ENCODE measurements around the gene HTT-AS.

The HTT-AS gene

GRCh38 chr4:3029464-3029863 lies 44.9 kb downstream of the HTT-AS start:
- no peak overlapping the region for H3K9ac ChIP-seq
- H3K4me3 ChIP-seq (IDR thresholded peaks at IDR 0.05; ENCODE audit: insufficient read depth, low read depth, low read length), result no peak overlapping the region
- H3K79me2 ChIP-seq (ENCODE audit: insufficient read depth, low read depth), result no peaks in the 10 kb centered on the region
- H3K4me2 ChIP-seq, result no peak overlapping the region
- H3K36me3 ChIP-seq (ENCODE audit: insufficient read depth), result no peaks in the 10 kb centered on the region
- H3K27me3 ChIP-seq (ENCODE audit: insufficient read depth, low read depth), result no peaks in the 10 kb centered on the region
- H3K27ac ChIP-seq, result no peak overlapping the region
- H3K4me1 ChIP-seq (ENCODE audit: low read depth, poor library complexity, severe bottlenecking), result no peaks in the 10 kb centered on the region
- TF ChIP-seq, protein P1, sequence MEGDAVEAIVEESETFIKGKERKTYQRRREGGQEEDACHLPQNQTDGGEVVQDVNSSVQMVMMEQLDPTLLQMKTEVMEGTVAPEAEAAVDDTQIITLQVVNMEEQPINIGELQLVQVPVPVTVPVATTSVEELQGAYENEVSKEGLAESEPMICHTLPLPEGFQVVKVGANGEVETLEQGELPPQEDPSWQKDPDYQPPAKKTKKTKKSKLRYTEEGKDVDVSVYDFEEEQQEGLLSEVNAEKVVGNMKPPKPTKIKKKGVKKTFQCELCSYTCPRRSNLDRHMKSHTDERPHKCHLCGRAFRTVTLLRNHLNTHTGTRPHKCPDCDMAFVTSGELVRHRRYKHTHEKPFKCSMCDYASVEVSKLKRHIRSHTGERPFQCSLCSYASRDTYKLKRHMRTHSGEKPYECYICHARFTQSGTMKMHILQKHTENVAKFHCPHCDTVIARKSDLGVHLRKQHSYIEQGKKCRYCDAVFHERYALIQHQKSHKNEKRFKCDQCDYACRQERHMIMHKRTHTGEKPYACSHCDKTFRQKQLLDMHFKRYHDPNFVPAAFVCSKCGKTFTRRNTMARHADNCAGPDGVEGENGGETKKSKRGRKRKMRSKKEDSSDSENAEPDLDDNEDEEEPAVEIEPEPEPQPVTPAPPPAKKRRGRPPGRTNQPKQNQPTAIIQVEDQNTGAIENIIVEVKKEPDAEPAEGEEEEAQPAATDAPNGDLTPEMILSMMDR (conservative IDR thresholded peaks at IDR 0.05; ENCODE audit: low read depth, low read length), result no peak
- H2AFZ ChIP-seq (ENCODE audit: low read depth), result no peak overlapping the region
- H4K20me1 ChIP-seq (ENCODE audit: insufficient read depth), result no peaks in the 10 kb centered on the region

DNA sequence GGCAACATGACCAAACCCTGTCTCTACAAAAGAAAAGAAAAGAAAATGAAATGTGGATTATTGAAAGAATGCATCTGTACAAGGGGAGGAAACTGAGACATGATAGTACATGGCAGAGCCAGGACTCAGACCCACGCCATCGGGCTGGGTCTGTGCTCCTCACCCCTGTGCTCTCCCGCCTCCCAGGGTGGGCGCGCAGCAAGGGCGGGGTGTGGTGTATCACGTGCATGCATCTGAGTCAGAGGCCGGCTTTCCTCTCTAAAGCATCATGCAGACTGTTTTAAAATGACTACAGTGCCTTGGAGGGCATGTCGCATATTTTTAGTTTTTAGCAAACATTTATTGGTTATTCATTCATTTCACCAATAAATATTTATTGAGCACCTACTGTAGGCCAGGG lies 47.8 kb downstream of the HTT-AS start:
- Histone ChIP-seq H3K27me3 (ENCODE audit: insufficient read depth, low read depth) (no peaks in the 10 kb centered on the region), H3K4me3 (IDR thresholded peaks at IDR 0.05; ENCODE audit: insufficient read depth, low read depth, low read length) (no peak overlapping the region), H2AFZ (ENCODE audit: low read depth) (no peak overlapping the region), H3K79me2 (ENCODE audit: insufficient read depth, low read depth) (no peaks in the 10 kb centered on the region), H3K4me1 (ENCODE audit: low read depth, poor library complexity, severe bottlenecking) (no peaks in the 10 kb centered on the region), H3K9ac (no peak overlapping the region), H4K20me1 (ENCODE audit: insufficient read depth) (no peaks in the 10 kb centered on the region), H3K36me3 (ENCODE audit: insufficient read depth) (no peaks in the 10 kb centered on the region), H3K4me2 (no peak overlapping the region), H3K27ac (no peak overlapping the region)
- TF ChIP-seq, protein P1 (conservative IDR thresholded peaks at IDR 0.05; ENCODE audit: low read depth, low read length), result no peak

DNA sequence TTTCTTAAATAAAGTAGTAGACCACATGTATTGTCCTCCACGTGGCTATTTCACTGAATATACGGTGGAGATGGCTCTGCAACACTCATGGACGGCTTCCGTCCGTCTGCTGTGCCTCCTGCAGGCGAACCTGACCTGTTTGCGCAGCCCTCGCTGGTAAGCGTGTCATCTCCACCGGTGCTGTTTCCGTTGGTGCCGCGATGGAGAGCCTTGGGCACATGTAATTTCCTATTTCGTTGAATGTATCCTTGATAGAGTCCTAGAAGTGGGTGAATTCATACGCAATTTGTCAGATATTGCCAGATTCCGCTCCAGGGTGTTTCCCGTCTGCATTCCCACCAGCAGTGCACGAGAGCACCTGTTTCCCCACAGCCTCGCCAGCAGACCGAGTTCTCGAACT lies 48.5 kb downstream of the HTT-AS start:
- no peak overlapping the region for H3K9ac ChIP-seq
- H3K36me3 ChIP-seq (ENCODE audit: insufficient read depth), result no peaks in the 10 kb centered on the region
- no peaks in the 10 kb centered on the region for H4K20me1 ChIP-seq (ENCODE audit: insufficient read depth)
- no peak overlapping the region for H2AFZ ChIP-seq (ENCODE audit: low read depth)
- H3K27ac ChIP-seq, result no peak overlapping the region
- no peaks in the 10 kb centered on the region for H3K27me3 ChIP-seq (ENCODE audit: insufficient read depth, low read depth)
- H3K4me3 ChIP-seq (IDR thresholded peaks at IDR 0.05; ENCODE audit: insufficient read depth, low read depth, low read length), result no peak overlapping the region
- H3K4me1 ChIP-seq (ENCODE audit: low read depth, poor library complexity, severe bottlenecking), result no peaks in the 10 kb centered on the region
- no peak overlapping the region for H3K4me2 ChIP-seq
- TF ChIP-seq, protein P1 (conservative IDR thresholded peaks at IDR 0.05; ENCODE audit: low read depth, low read length), result no peak
- no peaks in the 10 kb centered on the region for H3K79me2 ChIP-seq (ENCODE audit: insufficient read depth, low read depth)

- H3K36me3 ChIP-seq (ENCODE audit: insufficient read depth), result no peaks in the 10 kb centered on the region
- no peaks in the 10 kb centered on the region for H4K20me1 ChIP-seq (ENCODE audit: insufficient read depth)
- TF ChIP-seq, protein P1 (conservative IDR thresholded peaks at IDR 0.05; ENCODE audit: low read depth, low read length), result no peak
- H3K4me1 ChIP-seq (ENCODE audit: low read depth, poor library complexity, severe bottlenecking), result no peaks in the 10 kb centered on the region
- no peak overlapping the region for H2AFZ ChIP-seq (ENCODE audit: low read depth)
- H3K4me2 ChIP-seq, result no peak overlapping the region
- no peak overlapping the region for H3K4me3 ChIP-seq (IDR thresholded peaks at IDR 0.05; ENCODE audit: insufficient read depth, low read depth, low read length)
- H3K27ac ChIP-seq, result no peak overlapping the region
- H3K9ac ChIP-seq, result no peak overlapping the region
- H3K79me2 ChIP-seq (ENCODE audit: insufficient read depth, low read depth), result no peaks in the 10 kb centered on the region
- H3K27me3 ChIP-seq (ENCODE audit: insufficient read depth, low read depth), result no peaks in the 10 kb centered on the region
These were observed 51.7 kb downstream of the HTT-AS start for GRCh38 chr4:3022651-3023050.

All from KMS-11 (cell line).